Measurements from ENCODE around the gene CNDP1.

DNA sequence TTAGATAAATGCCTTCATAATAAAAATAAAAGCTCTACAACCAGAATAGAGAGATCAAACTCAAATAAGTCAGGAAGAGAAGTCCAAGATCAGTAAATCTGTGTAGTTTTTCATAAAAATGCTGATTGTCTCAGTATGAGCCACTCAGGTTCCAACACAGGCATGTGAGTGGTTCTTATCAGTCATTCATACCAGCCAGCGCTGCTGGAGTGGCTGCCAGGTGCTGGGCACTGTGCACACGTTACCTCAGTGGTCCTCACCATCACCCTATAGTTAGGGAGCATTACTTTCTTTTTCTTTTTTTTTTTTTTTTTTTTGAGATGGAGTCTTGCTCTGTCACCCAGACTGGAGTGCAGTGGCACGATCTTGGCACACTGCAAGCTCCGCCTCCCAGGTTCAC lies 23.8 kb downstream of the CNDP1 start:
- TF ChIP-seq, protein P1, sequence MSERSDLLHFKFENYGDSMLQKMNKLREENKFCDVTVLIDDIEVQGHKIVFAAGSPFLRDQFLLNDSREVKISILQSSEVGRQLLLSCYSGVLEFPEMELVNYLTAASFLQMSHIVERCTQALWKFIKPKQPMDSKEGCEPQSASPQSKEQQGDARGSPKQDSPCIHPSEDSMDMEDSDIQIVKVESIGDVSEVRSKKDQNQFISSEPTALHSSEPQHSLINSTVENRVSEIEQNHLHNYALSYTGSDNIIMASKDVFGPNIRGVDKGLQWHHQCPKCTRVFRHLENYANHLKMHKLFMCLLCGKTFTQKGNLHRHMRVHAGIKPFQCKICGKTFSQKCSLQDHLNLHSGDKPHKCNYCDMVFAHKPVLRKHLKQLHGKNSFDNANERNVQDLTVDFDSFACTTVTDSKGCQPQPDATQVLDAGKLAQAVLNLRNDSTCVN (tag by site-specific recombination; optimal IDR thresholded peaks at IDR 0.05) = no peak
- TF ChIP-seq, protein P2, sequence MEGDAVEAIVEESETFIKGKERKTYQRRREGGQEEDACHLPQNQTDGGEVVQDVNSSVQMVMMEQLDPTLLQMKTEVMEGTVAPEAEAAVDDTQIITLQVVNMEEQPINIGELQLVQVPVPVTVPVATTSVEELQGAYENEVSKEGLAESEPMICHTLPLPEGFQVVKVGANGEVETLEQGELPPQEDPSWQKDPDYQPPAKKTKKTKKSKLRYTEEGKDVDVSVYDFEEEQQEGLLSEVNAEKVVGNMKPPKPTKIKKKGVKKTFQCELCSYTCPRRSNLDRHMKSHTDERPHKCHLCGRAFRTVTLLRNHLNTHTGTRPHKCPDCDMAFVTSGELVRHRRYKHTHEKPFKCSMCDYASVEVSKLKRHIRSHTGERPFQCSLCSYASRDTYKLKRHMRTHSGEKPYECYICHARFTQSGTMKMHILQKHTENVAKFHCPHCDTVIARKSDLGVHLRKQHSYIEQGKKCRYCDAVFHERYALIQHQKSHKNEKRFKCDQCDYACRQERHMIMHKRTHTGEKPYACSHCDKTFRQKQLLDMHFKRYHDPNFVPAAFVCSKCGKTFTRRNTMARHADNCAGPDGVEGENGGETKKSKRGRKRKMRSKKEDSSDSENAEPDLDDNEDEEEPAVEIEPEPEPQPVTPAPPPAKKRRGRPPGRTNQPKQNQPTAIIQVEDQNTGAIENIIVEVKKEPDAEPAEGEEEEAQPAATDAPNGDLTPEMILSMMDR (tag by site-specific recombination; IDR thresholded peaks at IDR 0.05) = no peak
- TF ChIP-seq MYNN (tag by site-specific recombination; IDR thresholded peaks at IDR 0.05; ENCODE audit: borderline replicate concordance) (no peak), ZNF19 (tag by site-specific recombination; IDR thresholded peaks at IDR 0.05; ENCODE audit: low read depth) (no peak), ZNF510 (tag by site-specific recombination; IDR thresholded peaks at IDR 0.05; ENCODE audit: insufficient replicate concordance) (no peak), KLF10 (tag by site-specific recombination; IDR thresholded peaks at IDR 0.05) (no peak), KLF1 (tag by site-specific recombination; IDR thresholded peaks at IDR 0.05) (no peak)
- TF ChIP-seq, protein P3, sequence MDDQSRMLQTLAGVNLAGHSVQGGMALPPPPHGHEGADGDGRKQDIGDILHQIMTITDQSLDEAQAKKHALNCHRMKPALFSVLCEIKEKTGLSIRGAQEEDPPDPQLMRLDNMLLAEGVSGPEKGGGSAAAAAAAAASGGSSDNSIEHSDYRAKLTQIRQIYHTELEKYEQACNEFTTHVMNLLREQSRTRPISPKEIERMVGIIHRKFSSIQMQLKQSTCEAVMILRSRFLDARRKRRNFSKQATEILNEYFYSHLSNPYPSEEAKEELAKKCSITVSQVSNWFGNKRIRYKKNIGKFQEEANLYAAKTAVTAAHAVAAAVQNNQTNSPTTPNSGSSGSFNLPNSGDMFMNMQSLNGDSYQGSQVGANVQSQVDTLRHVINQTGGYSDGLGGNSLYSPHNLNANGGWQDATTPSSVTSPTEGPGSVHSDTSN (CRISPR knock-in tag; IDR thresholded peaks at IDR 0.05) = no peak
- TF ChIP-seq, protein P4, sequence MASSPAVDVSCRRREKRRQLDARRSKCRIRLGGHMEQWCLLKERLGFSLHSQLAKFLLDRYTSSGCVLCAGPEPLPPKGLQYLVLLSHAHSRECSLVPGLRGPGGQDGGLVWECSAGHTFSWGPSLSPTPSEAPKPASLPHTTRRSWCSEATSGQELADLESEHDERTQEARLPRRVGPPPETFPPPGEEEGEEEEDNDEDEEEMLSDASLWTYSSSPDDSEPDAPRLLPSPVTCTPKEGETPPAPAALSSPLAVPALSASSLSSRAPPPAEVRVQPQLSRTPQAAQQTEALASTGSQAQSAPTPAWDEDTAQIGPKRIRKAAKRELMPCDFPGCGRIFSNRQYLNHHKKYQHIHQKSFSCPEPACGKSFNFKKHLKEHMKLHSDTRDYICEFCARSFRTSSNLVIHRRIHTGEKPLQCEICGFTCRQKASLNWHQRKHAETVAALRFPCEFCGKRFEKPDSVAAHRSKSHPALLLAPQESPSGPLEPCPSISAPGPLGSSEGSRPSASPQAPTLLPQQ (tag by site-specific recombination; IDR thresholded peaks at IDR 0.05) = no peak

Data from HEK293 (cell line).